Stimulated activated CD4-positive, alpha-beta T cell treated with anti-CD3 and anti-CD28 coated beads, Interleukin-1b, Interleukin-23, amount 100 ng/mL, for 1 hour (primary cell): Measurements from ENCODE around the gene GABRA1.

ENCODE experiments used
- DNase-seq, 2 donors: peaks; one replicate each; pipeline ENCODE4 v3.0.0-alpha.2; 2020; ENCODE audit warnings: low read depth in 2 of 2

The GABRA1 gene

GRCh38 chr5:161847941-161848391, at the start of gene GABRA1:
Gene GABRA1, plus strand, starts transcription at chr5:161848120. Its CDS starts 2,691 bp downstream, at chr5:161850811.
- no peak for DNase-seq

GRCh38 chr5:161799316-161799715, 48.6 kb upstream of the GABRA1 start:
- DNase-seq = no peak

DNA sequence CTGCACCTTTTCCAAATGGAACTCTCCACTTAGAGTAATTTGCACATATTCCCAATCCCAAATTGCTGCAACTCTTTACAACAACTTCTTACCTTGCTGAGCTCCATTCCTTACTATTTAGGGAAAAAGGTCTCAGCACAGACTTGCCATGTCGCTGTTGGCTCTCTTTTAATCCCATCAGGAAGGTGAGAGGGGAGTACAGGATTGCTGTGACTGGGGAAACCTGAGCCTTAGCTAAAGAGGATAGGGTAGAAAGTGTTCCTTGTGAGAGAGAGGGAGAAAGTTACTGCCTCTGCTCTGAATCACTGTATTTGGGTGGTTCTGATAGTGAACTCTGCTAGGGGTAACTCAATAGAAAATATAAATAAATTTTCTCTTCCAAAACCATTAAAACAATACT, 43.7 kb upstream of the GABRA1 start:
- no peak for DNase-seq

DNA sequence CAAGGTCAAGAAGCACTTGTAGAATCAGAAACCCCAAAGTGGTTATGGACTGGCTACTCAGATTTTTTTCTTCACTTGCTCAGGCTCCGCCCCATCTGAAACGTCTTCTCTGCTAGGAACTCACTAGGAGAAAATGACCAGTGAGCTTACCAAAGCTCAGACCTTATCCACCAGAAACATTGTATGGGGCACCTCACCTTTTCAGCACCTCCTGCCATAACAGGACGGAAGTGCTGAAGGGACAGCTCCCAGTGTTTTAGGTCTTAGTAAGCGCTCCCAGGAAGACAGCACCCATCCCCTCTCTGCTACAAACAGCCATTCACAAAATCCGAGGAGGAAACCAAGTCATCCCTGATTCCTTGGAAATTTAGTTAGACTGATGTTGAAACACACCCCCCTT, 1.2 kb upstream of the GABRA1 start:
- DNase-seq = no peak

DNA sequence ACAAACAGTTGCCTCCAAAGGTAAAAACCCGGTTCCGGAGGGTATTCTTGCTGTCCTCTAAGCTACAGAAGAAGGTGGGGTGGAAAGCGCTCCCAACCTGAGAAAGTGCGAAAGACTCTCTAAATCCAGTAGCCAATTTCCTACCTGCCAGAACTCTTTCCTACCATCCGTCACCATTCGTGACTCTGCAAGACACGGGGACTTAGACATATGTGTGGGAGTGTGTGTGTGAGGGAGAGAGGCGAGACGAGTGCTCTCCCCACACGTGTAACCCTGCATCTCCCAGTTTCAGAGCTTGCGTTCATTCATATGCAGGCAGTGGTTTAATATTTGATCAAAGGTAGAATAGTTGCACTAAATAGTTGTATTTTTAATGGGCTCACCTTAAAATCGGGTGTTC, 473 bp upstream of the GABRA1 start:
- DNase-seq = no peak

- no peak for DNase-seq
These were observed 2.6 kb downstream of the GABRA1 start for GRCh38 chr5:161850491-161850890.

- no peak for DNase-seq
These were observed 3.9 kb downstream of the GABRA1 start for GRCh38 chr5:161851691-161852299.

GRCh38 chr5:161857358-161857757, 9.4 kb downstream of the GABRA1 start:
- no peak for DNase-seq

- no peak for DNase-seq
These were observed 15.3 kb downstream of the GABRA1 start for GRCh38 chr5:161863259-161863658.

GRCh38 chr5:161863811-161864210, 15.9 kb downstream of the GABRA1 start:
- DNase-seq = no peak

DNA sequence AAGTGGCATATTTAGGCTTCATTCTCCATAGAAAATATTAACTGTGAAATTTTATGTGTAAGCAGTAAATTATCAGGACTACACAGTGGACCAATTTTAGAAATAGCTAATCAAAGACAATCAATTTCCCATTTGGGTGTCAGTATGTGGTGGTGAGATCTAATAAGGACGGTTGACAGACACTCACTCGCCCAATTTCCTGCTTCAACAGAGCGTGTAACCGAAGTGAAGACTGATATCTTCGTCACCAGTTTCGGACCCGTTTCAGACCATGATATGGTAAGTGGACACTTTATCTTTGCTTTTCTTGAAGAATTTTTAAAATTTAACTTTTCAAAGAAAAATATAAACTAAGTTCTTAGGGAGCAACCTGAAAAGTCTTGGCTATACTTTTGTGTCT, 17.6 kb downstream of the GABRA1 start:
- DNase-seq = no peak

- DNase-seq = no peak
These were observed 42.1 kb downstream of the GABRA1 start for GRCh38 chr5:161889971-161890370.

GRCh38 chr5:161895514-161895913, 47.6 kb downstream of the GABRA1 start:
- no peak for DNase-seq

DNA sequence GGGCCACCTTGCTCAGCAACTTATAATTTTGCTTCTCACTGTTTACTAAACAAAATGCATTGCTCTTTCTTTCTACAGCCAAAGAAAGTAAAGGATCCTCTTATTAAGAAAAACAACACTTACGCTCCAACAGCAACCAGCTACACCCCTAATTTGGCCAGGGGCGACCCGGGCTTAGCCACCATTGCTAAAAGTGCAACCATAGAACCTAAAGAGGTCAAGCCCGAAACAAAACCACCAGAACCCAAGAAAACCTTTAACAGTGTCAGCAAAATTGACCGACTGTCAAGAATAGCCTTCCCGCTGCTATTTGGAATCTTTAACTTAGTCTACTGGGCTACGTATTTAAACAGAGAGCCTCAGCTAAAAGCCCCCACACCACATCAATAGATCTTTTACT, 49.1 kb downstream of the GABRA1 start:
- no peak for DNase-seq

DNA sequence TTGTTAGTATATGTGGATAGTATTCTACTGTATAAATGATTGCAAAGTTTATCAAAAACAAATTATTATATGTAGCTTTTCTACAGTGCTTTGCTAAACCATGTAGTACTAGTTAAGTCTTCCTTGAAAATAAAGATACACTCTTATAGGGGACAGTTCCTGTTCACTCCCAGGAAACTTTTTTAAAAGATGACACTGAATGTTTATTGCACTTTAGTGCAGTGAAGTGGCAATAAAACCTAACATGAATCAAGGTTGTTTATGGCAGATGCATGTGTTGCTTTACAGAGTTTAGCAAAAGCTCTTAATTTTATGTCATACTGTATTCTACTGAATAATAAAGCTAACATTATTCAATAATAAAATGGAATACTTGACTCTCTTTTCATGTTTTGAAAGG, 51.7 kb downstream of the GABRA1 start:
- no peak for DNase-seq

DNA sequence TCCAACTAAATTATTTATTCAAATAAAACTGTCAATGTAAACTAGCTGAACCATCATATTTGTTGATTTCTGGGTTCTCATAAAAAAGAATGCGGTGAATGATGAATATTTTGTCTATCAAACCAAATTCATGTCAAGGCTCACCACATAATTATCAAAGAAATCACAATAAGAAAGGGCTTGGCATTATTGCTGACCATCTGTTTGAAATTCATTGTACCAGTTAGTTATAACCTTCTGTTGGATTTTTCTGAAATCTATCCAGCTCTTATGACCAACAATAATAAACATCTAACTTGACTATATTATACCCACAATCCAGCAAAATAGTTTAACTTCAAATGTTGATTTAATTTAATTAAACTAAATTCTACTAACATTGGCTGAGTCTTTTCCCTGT, 53.1 kb downstream of the GABRA1 start:
- DNase-seq = no peak

GRCh38 chr5:161921781-161922180, 73.9 kb downstream of the GABRA1 start:
- no peak for DNase-seq

- no peak for DNase-seq
These were observed 76.3 kb downstream of the GABRA1 start for GRCh38 chr5:161924270-161924669.

- DNase-seq = no peak
These were observed 78.0 kb downstream of the GABRA1 start for GRCh38 chr5:161925960-161926359.

GRCh38 chr5:161934486-161934885, 86.6 kb downstream of the GABRA1 start:
- DNase-seq = no peak

DNA sequence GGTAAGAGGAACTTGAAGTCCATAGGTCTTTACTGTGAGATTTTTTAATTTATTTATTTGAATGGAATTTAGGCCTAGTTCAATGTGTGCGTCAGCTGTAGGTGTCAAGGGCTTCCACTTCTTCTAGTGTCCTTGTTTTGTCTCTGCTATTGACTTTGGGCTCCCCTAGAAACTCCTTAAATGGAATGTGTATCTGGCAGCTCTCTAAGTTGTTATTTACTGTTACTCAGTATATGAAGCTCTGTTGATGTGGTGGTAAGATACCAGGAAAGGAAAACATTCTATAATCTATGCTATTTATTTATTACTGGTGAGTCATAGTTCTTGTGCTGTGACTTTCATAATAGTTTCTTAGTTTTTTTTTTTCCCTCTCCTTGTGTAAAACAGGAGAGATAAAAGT, 97.1 kb downstream of the GABRA1 start:
- DNase-seq = no peak

DNA sequence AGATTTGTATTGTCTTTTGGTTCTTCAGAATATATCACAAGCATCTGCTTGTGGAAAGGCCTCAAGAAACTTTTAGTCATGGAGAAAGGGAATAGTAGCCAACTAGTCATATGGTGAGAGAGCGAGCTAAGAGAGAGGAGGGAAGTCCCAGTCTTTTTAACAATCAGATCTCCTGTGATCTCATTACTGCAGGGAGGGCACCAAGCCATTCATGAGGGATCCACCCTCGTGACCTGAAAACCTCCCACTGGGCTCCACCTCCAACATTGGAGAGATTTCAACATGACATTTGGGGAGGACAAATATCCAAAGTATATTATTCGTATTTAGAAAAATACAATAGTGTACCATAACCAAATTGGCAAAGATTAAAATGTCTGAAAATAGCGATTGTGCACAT, 99.0 kb downstream of the GABRA1 start:
- DNase-seq = no peak
